Measurements from ENCODE around the gene TECTA. TPM values are rescaled to one million over a fixed set of nuclear protein-coding genes. Genes with fewer than 3 reads are reported as not detected.

The TECTA gene
- total RNA-seq, 1 experiment from 2014 or later = 0.41 TPM

- intact Hi-C loops (cut with micrococcal nuclease; ENCODE audit: unreplicated experiment) = no loop called here
- Mint-ChIP-seq H3K4me3 (ENCODE audit: unreplicated experiment) (no peak overlapping the region), H3K9me3 (ENCODE audit: unreplicated experiment) (no peaks in the 10 kb centered on the region), H3K36me3 (ENCODE audit: insufficient read depth, unreplicated experiment) (no peaks in the 10 kb centered on the region), H3K4me1 (ENCODE audit: low read depth, unreplicated experiment) (no peaks in the 10 kb centered on the region), H3K27ac (ENCODE audit: unreplicated experiment) (no peak overlapping the region), H3K27me3 (ENCODE audit: insufficient read depth, unreplicated experiment) (peaks cover 16% of the 10 kb centered on the region)
- Histone ChIP-seq H3K9me3 (no peaks in the 10 kb centered on the region), H3K36me3 (ENCODE audit: control insufficient read depth, insufficient read depth, low read length) (no peaks in the 10 kb centered on the region), H3K4me3 (ENCODE audit: low read depth, low read length) (no peak overlapping the region), H3K4me1 (no peaks in the 10 kb centered on the region), H3K27me3 (replicated peaks; ENCODE audit: control insufficient read depth, insufficient read depth, low read length) (no peaks in the 10 kb centered on the region)
- no TSS peak for BruUV-seq (replicated peaks)
- TF ChIP-seq CTCF (IDR thresholded peaks at IDR 0.05; ENCODE audit: insufficient read depth in 1 of 2, low read depth in 1 of 2, low read length in 1 of 2, severe bottlenecking in 1 of 2, unreplicated experiment in 1 of 2) = no peak
- no peak for DNase-seq
- CTCF ChIA-PET = no interaction called here
- POLR2A ChIA-PET = no interaction called here
Measured at GRCh38 chr11:121145826-121146225, 44.8 kb downstream of the TECTA start.

GRCh38 chr11:121149116-121149515 is 48.1 kb downstream of the TECTA start:
- BruUV-seq (replicated peaks) = no TSS peak
- Histone ChIP-seq H3K36me3 (ENCODE audit: control insufficient read depth, insufficient read depth, low read length) (no peaks in the 10 kb centered on the region), H3K27me3 (replicated peaks; ENCODE audit: control insufficient read depth, insufficient read depth, low read length) (no peaks in the 10 kb centered on the region), H3K9me3 (no peaks in the 10 kb centered on the region), H3K4me1 (no peaks in the 10 kb centered on the region), H3K4me3 (ENCODE audit: low read depth, low read length) (no peak overlapping the region)
- DNase-seq = peak in 1 of 2 experiments; percentile 21
- POLR2A ChIA-PET = no interaction called here
- Mint-ChIP-seq H3K36me3 (ENCODE audit: insufficient read depth, unreplicated experiment) (no peaks in the 10 kb centered on the region), H3K4me1 (ENCODE audit: low read depth, unreplicated experiment) (no peaks in the 10 kb centered on the region), H3K27me3 (ENCODE audit: insufficient read depth, unreplicated experiment) (peaks cover 24% of the 10 kb centered on the region), H3K9me3 (ENCODE audit: unreplicated experiment) (no peaks in the 10 kb centered on the region), H3K4me3 (ENCODE audit: unreplicated experiment) (no peak overlapping the region), H3K27ac (ENCODE audit: unreplicated experiment) (no peak overlapping the region)
- no peak for TF ChIP-seq CTCF (IDR thresholded peaks at IDR 0.05; ENCODE audit: insufficient read depth in 1 of 2, low read depth in 1 of 2, low read length in 1 of 2, severe bottlenecking in 1 of 2, unreplicated experiment in 1 of 2)
- intact Hi-C loops (cut with micrococcal nuclease; ENCODE audit: unreplicated experiment) = no loop called here
- CTCF ChIA-PET = no interaction called here

GRCh38 chr11:121151207-121151688 is 50.2 kb downstream of the TECTA start:
- Histone ChIP-seq H3K4me1 (no peaks in the 10 kb centered on the region), H3K9me3 (no peaks in the 10 kb centered on the region), H3K36me3 (ENCODE audit: control insufficient read depth, insufficient read depth, low read length) (no peaks in the 10 kb centered on the region), H3K27me3 (replicated peaks; ENCODE audit: control insufficient read depth, insufficient read depth, low read length) (no peaks in the 10 kb centered on the region), H3K4me3 (ENCODE audit: low read depth, low read length) (no peak overlapping the region)
- Mint-ChIP-seq H3K4me1 (ENCODE audit: low read depth, unreplicated experiment) (no peaks in the 10 kb centered on the region), H3K27me3 (ENCODE audit: insufficient read depth, unreplicated experiment) (peaks cover 22% of the 10 kb centered on the region), H3K9me3 (ENCODE audit: unreplicated experiment) (no peaks in the 10 kb centered on the region), H3K4me3 (ENCODE audit: unreplicated experiment) (no peak overlapping the region), H3K36me3 (ENCODE audit: insufficient read depth, unreplicated experiment) (no peaks in the 10 kb centered on the region), H3K27ac (ENCODE audit: unreplicated experiment) (no peak overlapping the region)
- POLR2A ChIA-PET = no interaction called here
- no TSS peak for BruUV-seq (replicated peaks)
- no peak for DNase-seq
- CTCF ChIA-PET = interaction anchor here (2.6 kb wide), 1 partner anchor 43 kb away, joined by 6 read pairs; no protein-coding TSS in a partner anchor
- no peak for TF ChIP-seq CTCF (IDR thresholded peaks at IDR 0.05; ENCODE audit: insufficient read depth in 1 of 2, low read depth in 1 of 2, low read length in 1 of 2, severe bottlenecking in 1 of 2, unreplicated experiment in 1 of 2)
- intact Hi-C loops (cut with micrococcal nuclease; ENCODE audit: unreplicated experiment) = no loop called here

All from Caco-2 (cell line).